ENCODE data around the gene HSPB3.
"Not testable (repeated sequence)": the region's sequence is repeated elsewhere in the genome, so short reads cannot be mapped to it uniquely, and the experiment has no call there.

The HSPB3 gene

GRCh38 chr5:54455413-54456157 is at the start of gene HSPB3:
Gene HSPB3, plus strand, starts transcription at chr5:54455699. Its CDS starts 91 bp downstream, at chr5:54455790.
- no peak for DNase-seq (ENCODE audit: low read depth, low spot score)

GRCh38 chr5:54411176-54411575 is 44.3 kb upstream of the HSPB3 start:
- no peak for DNase-seq (ENCODE audit: low read depth, low spot score)

- DNase-seq (ENCODE audit: low read depth, low spot score), result no peak
These were observed 42.6 kb upstream of the HSPB3 start for GRCh38 chr5:54412913-54413312.

- DNase-seq (ENCODE audit: low read depth, low spot score), result no peak
These were observed 40.4 kb upstream of the HSPB3 start for GRCh38 chr5:54415147-54415546.

GRCh38 chr5:54415896-54416601 is 39.5 kb upstream of the HSPB3 start:
- DNase-seq (ENCODE audit: low read depth, low spot score), result no peak

GRCh38 chr5:54419573-54420423 is 35.7 kb upstream of the HSPB3 start:
- DNase-seq (ENCODE audit: low read depth, low spot score), result peak; percentile 3

- DNase-seq (ENCODE audit: low read depth, low spot score), result not testable (repeated sequence)
These were observed 35.0 kb upstream of the HSPB3 start for GRCh38 chr5:54420511-54420910.

GRCh38 chr5:54421976-54422375 is 33.5 kb upstream of the HSPB3 start:
- DNase-seq (ENCODE audit: low read depth, low spot score), result no peak

GRCh38 chr5:54425258-54425657 is 30.2 kb upstream of the HSPB3 start:
- no peak for DNase-seq (ENCODE audit: low read depth, low spot score)

GRCh38 chr5:54426209-54426608 is 29.3 kb upstream of the HSPB3 start:
- DNase-seq (ENCODE audit: low read depth, low spot score), result no peak

- DNase-seq (ENCODE audit: low read depth, low spot score), result not testable (repeated sequence)
These were observed 20.8 kb upstream of the HSPB3 start for GRCh38 chr5:54434650-54435049.

- DNase-seq (ENCODE audit: low read depth, low spot score), result no peak
These were observed 16.7 kb upstream of the HSPB3 start for GRCh38 chr5:54438620-54439389.

- DNase-seq (ENCODE audit: low read depth, low spot score), result no peak
These were observed 15.0 kb upstream of the HSPB3 start for GRCh38 chr5:54440456-54440893.

GRCh38 chr5:54442271-54442670 is 13.2 kb upstream of the HSPB3 start:
- DNase-seq (ENCODE audit: low read depth, low spot score), result no peak

GRCh38 chr5:54443270-54443669 is 12.2 kb upstream of the HSPB3 start:
- DNase-seq (ENCODE audit: low read depth, low spot score), result peak; percentile 5

GRCh38 chr5:54445691-54446378 is 9.7 kb upstream of the HSPB3 start:
- no peak for DNase-seq (ENCODE audit: low read depth, low spot score)

- DNase-seq (ENCODE audit: low read depth, low spot score), result no peak
These were observed 9.1 kb upstream of the HSPB3 start for GRCh38 chr5:54446379-54446732.

GRCh38 chr5:54449923-54450322 is 5.6 kb upstream of the HSPB3 start:
- no peak for DNase-seq (ENCODE audit: low read depth, low spot score)

GRCh38 chr5:54450542-54450941 is 5.0 kb upstream of the HSPB3 start:
- no peak for DNase-seq (ENCODE audit: low read depth, low spot score)

GRCh38 chr5:54453046-54453445 is 2.5 kb upstream of the HSPB3 start:
- DNase-seq (ENCODE audit: low read depth, low spot score), result no peak

GRCh38 chr5:54454602-54455001 is 897 bp upstream of the HSPB3 start:
- no peak for DNase-seq (ENCODE audit: low read depth, low spot score)
